DND-41 (cell line): ENCODE data around the gene RFNG.

Experiments
- CTCF ChIP-seq: IDR thresholded peaks from 2 replicates; pipeline ENCODE4 v1.5.1; 2012; ENCODE audit warnings: borderline replicate concordance, low read length, moderate library complexity, mild to moderate bottlenecking; ENCODE audit not compliant: poor library complexity, severe bottlenecking; ENCODE audit errors: extremely low read depth
- EZH2 ChIP-seq: IDR thresholded peaks from 3 replicates; pipeline ENCODE4 v1.6.1; 2012; ENCODE audit warnings: borderline replicate concordance, low read depth, mild to moderate bottlenecking, moderate library complexity, low read length, inconsistent platforms; ENCODE audit not compliant: severe bottlenecking

GRCh38 chr17:82084373-82085030 is 32.9 kb upstream of the RFNG start:
- TF ChIP-seq EZH2 = no peak
- TF ChIP-seq CTCF = no peak
